ENCODE measurements around the gene ABHD17C. TPM values are rescaled to one million over a fixed set of nuclear protein-coding genes. Genes with fewer than 3 reads are reported as not detected.

Gene ABHD17C
- total and polyA plus RNA-seq, 2 of the 8 experiments (the other 6 are each of a cell fraction or from before 2014, with no cell fraction given) = 20.2 to 29.8 TPM

Small RNA genes within 50 kb of the gene (small RNA-seq; reads per million reads assigned to genes)
- not detected for gene RNU6-380P (ENCODE audit: insufficient read depth)

Other genes with a start within 250 kb of the ABHD17C start
- 0.60 and 1.8 TPM in 2 replicates for gene CEMIP, start 84.1 kb downstream of the ABHD17C start, total RNA-seq (2021; fragmentation: NEBNext Ultra II Directional; extraction: Animal tissue kit (Norgen Biotek cat#: 25700))
- gene CEMIP, start 84.1 kb downstream of the ABHD17C start, polyA plus RNA-seq (2011; rRNA removed) = 0.11 and 0.16 TPM in 2 replicates

All from H1 (cell line).